ENCODE data around the gene IPO11. TPM values are rescaled to one million over a fixed set of nuclear protein-coding genes. Genes with fewer than 3 reads are reported as not detected.

The IPO11 gene
- total RNA-seq, 1 donor from 2014 or later = 18.3 TPM

GRCh38 chr5:62643556-62644451, 231.2 kb downstream of the IPO11 start:
- Histone ChIP-seq H3K27me3 (ENCODE audit: control insufficient read depth, insufficient read depth, low read length) (no peaks in the 10 kb centered on the region), H3K4me3 (ENCODE audit: low read depth, low read length) (no peak overlapping the region), H3K36me3 (ENCODE audit: control insufficient read depth, insufficient read depth, low read length) (no peaks in the 10 kb centered on the region)
- DNase-seq (ENCODE audit: low read depth) = no peak
- no peak for TF ChIP-seq CTCF (IDR thresholded peaks at IDR 0.05; ENCODE audit: insufficient read depth, low read length, poor library complexity, severe bottlenecking)

GRCh38 chr5:62645223-62645622, 232.7 kb downstream of the IPO11 start:
- DNase-seq (ENCODE audit: low read depth) = no peak
- TF ChIP-seq CTCF (IDR thresholded peaks at IDR 0.05; ENCODE audit: insufficient read depth, low read length, poor library complexity, severe bottlenecking) = no peak
- H3K4me3 ChIP-seq (ENCODE audit: low read depth, low read length) = no peak overlapping the region
- no peaks in the 10 kb centered on the region for H3K36me3 ChIP-seq (ENCODE audit: control insufficient read depth, insufficient read depth, low read length)
- H3K27me3 ChIP-seq (ENCODE audit: control insufficient read depth, insufficient read depth, low read length) = no peaks in the 10 kb centered on the region

GRCh38 chr5:62647241-62647640, 234.7 kb downstream of the IPO11 start:
- DNase-seq (ENCODE audit: low read depth) = no peak
- TF ChIP-seq CTCF (IDR thresholded peaks at IDR 0.05; ENCODE audit: insufficient read depth, low read length, poor library complexity, severe bottlenecking) = no peak
- H3K27me3 ChIP-seq (ENCODE audit: control insufficient read depth, insufficient read depth, low read length) = no peaks in the 10 kb centered on the region

GRCh38 chr5:62649025-62649424, 236.5 kb downstream of the IPO11 start:
- no peaks in the 10 kb centered on the region for H3K27me3 ChIP-seq (ENCODE audit: control insufficient read depth, insufficient read depth, low read length)
- TF ChIP-seq CTCF (IDR thresholded peaks at IDR 0.05; ENCODE audit: insufficient read depth, low read length, poor library complexity, severe bottlenecking) = no peak
- no peak for DNase-seq (ENCODE audit: low read depth)
- H3K4me3 ChIP-seq (ENCODE audit: low read depth, low read length) = no peak overlapping the region
- H3K36me3 ChIP-seq (ENCODE audit: control insufficient read depth, insufficient read depth, low read length) = no peaks in the 10 kb centered on the region

More at GRCh38 chr5:62647241-62647640, 234.7 kb downstream of the IPO11 start:
- Histone ChIP-seq H3K36me3 (ENCODE audit: control insufficient read depth, insufficient read depth, low read length) (no peaks in the 10 kb centered on the region), H3K4me3 (ENCODE audit: low read depth, low read length) (no peak overlapping the region)

- H3K4me3 ChIP-seq (ENCODE audit: low read depth, low read length) = no peak overlapping the region
- no peaks in the 10 kb centered on the region for H3K36me3 ChIP-seq (ENCODE audit: control insufficient read depth, insufficient read depth, low read length)
- no peak for DNase-seq (ENCODE audit: low read depth)
- no peak for TF ChIP-seq CTCF (IDR thresholded peaks at IDR 0.05; ENCODE audit: insufficient read depth, low read length, poor library complexity, severe bottlenecking)
- no peaks in the 10 kb centered on the region for H3K27me3 ChIP-seq (ENCODE audit: control insufficient read depth, insufficient read depth, low read length)
These were observed 237.0 kb downstream of the IPO11 start for GRCh38 chr5:62649476-62650113.
